Progenitor cell of endocrine pancreas (in vitro differentiated cells): Measurements from ENCODE around the gene SCN9A. TPM values are rescaled to one million over a fixed set of nuclear protein-coding genes. Genes with fewer than 3 reads are reported as not detected.

Experiments
- DNase-seq: peaks from one replicate; pipeline ENCODE4 v3.0.0; 2021; ENCODE audit warnings: low spot score; ENCODE audit not compliant: unreplicated experiment
- H3K27ac Mint-ChIP-seq: 2 replicates; pipeline ENCODE4 v1.8.0; 2021; ENCODE audit warnings: mild to moderate bottlenecking, moderate library complexity, mixed read lengths
- H3K27me3 Mint-ChIP-seq: 2 replicates; pipeline ENCODE4 v1.8.0; 2021; ENCODE audit warnings: mixed read lengths
- H3K36me3 Mint-ChIP-seq: 2 replicates; pipeline ENCODE4 v1.8.0; 2022; ENCODE audit warnings: mixed read lengths; ENCODE audit not compliant: insufficient read depth
- H3K4me1 Mint-ChIP-seq: 2 replicates; pipeline ENCODE4 v1.8.0; 2021; ENCODE audit warnings: low read depth, mixed read lengths
- H3K4me3 Mint-ChIP-seq: 2 replicates; pipeline ENCODE4 v1.8.0; 2021; ENCODE audit warnings: low read depth, mild to moderate bottlenecking, moderate library complexity, mixed read lengths
- H3K9me3 Mint-ChIP-seq: 2 replicates; pipeline ENCODE4 v1.8.0; 2021; ENCODE audit warnings: low read depth, mixed read lengths
- CTCF ChIP-seq: fragments of 200-600 bp; sonication (generic); IDR thresholded peaks from one replicate; pipeline ENCODE4 v1.5.0; 2021; ENCODE audit warnings: antibody characterized with exemption, mild to moderate bottlenecking; ENCODE audit not compliant: unreplicated experiment
- total RNA-seq: library from RNA; stranded (reverse); gene quantifications from 2 replicates; pipeline ENCODE4 v1.2.1, GENCODE V29; 2021

SCN9A gene
- total RNA-seq, 1 donor from 2014 or later: 23.7 TPM

DNA sequence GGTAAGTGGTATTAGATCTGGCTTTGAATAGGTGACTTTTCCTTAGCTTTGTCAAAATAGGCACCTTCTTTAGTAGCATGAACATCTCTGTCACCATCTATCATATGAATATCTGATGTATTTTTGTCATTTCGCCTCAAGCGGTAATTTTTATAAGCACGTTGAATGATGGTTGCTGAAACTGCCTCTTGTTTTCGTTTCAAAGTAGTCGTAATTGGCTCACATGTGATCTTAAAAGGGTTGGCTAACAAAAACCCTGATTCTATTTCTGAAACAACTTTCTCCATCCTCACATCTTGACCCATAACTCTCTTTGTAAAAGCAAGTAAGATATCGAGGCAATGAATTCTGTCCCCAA is 29.8 kb upstream of the SCN9A start:
- Mint-ChIP-seq H3K36me3 (no peaks in the 10 kb centered on the region), H3K27ac (no peak overlapping the region), H3K4me1 (peaks cover 1% of the 10 kb centered on the region), H3K27me3 (no peaks in the 10 kb centered on the region), H3K9me3 (no peaks in the 10 kb centered on the region), H3K4me3 (no peak overlapping the region)
- TF ChIP-seq CTCF: no peak
- no peak for DNase-seq

GRCh38 chr2:166404831-166405568 is 29.3 kb upstream of the SCN9A start:
- H3K27me3 Mint-ChIP-seq: no peaks in the 10 kb centered on the region
- no peak overlapping the region for H3K4me3 Mint-ChIP-seq
- no peaks in the 10 kb centered on the region for H3K36me3 Mint-ChIP-seq
- no peak overlapping the region for H3K27ac Mint-ChIP-seq
- no peaks in the 10 kb centered on the region for H3K4me1 Mint-ChIP-seq
- TF ChIP-seq CTCF: no peak
- no peaks in the 10 kb centered on the region for H3K9me3 Mint-ChIP-seq
- no peak for DNase-seq

GRCh38 chr2:166394245-166394644 is 18.5 kb upstream of the SCN9A start:
- Mint-ChIP-seq H3K27me3 (no peaks in the 10 kb centered on the region), H3K9me3 (no peaks in the 10 kb centered on the region), H3K27ac (no peak overlapping the region), H3K4me1 (no peaks in the 10 kb centered on the region), H3K36me3 (no peaks in the 10 kb centered on the region), H3K4me3 (no peak overlapping the region)
- DNase-seq: no peak
- TF ChIP-seq CTCF: no peak

DNA sequence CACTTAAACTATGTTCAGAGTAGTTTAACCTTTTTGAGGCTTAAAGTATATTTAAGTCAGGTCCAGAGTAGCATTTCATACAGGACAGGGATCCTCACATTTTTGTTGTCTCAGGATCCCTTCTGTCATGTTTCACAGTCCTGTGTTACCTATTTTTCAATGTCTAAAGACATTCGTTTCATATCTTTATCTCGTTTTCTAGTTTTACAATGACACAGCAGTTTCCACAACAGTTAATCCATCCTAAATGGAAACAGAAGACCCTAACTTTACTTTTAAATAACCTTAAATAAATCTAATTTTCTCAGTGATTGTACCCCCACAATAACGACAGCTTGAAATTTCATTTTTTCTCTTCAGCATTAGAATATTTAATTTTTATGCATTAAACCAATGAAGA is 17.3 kb upstream of the SCN9A start:
- Mint-ChIP-seq H3K9me3 (no peaks in the 10 kb centered on the region), H3K27ac (no peak overlapping the region), H3K4me3 (no peak overlapping the region), H3K36me3 (no peaks in the 10 kb centered on the region), H3K27me3 (no peaks in the 10 kb centered on the region), H3K4me1 (no peaks in the 10 kb centered on the region)
- DNase-seq: no peak
- TF ChIP-seq CTCF: no peak

DNA sequence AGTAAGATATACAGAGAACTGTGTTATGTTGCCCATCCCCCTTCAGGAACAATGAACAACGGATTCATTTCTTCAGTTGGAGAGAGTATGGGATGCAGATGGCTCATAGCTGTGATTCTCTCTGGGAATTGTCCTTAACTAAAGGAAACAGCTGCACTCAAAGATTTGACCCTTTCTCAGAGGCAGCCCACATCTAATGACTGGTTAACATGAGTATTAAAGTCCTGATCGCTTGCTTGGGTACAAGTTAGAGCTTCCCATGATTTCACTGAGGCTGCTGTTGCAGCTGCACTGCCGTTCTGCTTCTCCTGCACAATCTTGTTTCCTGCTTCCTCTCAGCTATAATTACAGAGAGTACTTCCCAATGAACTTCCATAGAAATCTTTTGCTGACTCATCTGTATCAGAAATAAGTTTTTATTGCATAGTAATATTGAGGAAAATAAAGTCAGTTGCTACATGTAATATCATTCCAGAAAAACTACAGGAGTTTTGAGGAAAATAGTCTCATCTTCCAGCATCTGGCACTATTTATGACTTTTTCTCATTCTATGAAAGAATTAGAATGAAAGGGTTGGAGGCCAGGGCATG is 12.8 kb upstream of the SCN9A start:
- no peak overlapping the region for H3K27ac Mint-ChIP-seq
- no peaks in the 10 kb centered on the region for H3K27me3 Mint-ChIP-seq
- H3K36me3 Mint-ChIP-seq: no peaks in the 10 kb centered on the region
- H3K4me1 Mint-ChIP-seq: no peaks in the 10 kb centered on the region
- DNase-seq: no peak
- no peak overlapping the region for H3K4me3 Mint-ChIP-seq
- peaks cover 3% of the 10 kb centered on the region for H3K9me3 Mint-ChIP-seq
- no peak for TF ChIP-seq CTCF
